HG03139 (cell line): ENCODE measurements around the gene AP3S2.
"Not testable (repeated sequence)": the region's sequence is repeated elsewhere in the genome, so short reads cannot be mapped to it uniquely, and the experiment has no call there.

ENCODE experiments used
- ATAC-seq: cut with Tn5 transposase; IDR thresholded peaks from one replicate; pipeline ENCODE4 v1.9.1; 2021; ENCODE audit not compliant: unreplicated experiment

The AP3S2 gene

DNA sequence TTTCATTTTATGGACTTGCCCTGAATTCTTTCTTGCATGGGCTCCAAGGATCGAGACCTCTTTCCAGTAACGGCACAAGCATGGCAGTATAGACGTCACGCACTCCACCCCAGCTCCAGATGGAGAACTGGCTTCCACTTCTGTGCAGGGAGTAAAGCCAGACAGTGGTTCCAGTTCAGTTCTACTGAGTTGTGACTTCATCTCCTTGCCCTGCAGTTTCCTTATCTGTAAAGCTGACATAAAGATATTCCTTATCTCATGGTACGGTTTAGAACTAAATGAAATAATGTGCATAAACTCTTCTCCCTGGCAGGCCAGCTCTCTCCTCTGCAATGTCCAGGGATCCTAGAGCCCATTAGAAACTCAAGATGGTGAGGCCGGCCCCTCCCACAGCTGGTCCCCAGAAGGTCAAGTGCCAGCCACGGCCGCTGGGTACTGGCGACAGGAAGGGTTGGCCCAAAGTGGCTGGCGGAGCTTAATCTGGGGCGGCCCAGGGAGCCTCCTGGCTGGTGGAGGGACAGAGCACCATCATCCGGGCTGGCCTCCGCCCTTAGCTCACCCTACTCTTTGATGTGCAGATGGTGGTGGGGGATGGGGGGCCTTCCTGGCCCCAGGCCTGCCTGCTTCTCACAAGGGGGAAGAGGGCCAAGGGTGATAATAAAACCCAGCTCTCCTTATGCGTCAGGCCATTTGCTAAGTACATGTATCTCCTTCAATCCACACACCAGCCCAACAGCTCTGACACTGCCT is 110.5 kb downstream of the AP3S2 start:
- no peak for ATAC-seq

DNA sequence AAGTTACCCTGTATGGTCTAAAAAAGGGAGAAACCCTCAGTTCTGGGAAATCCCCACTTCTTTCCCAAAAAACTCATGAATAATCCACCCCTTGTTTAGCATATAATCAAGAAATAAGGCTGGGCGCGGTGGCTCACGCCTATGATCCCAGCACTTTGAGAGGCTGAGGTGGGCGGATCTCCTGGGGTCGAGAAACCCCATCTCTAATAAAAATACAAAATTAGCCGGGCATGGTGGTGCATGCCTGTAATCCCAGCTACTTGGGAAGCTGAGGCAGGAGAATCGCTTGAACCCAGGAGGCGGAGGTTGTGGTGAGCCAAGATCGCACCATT is 111.2 kb downstream of the AP3S2 start:
- ATAC-seq, result not testable (repeated sequence)

DNA sequence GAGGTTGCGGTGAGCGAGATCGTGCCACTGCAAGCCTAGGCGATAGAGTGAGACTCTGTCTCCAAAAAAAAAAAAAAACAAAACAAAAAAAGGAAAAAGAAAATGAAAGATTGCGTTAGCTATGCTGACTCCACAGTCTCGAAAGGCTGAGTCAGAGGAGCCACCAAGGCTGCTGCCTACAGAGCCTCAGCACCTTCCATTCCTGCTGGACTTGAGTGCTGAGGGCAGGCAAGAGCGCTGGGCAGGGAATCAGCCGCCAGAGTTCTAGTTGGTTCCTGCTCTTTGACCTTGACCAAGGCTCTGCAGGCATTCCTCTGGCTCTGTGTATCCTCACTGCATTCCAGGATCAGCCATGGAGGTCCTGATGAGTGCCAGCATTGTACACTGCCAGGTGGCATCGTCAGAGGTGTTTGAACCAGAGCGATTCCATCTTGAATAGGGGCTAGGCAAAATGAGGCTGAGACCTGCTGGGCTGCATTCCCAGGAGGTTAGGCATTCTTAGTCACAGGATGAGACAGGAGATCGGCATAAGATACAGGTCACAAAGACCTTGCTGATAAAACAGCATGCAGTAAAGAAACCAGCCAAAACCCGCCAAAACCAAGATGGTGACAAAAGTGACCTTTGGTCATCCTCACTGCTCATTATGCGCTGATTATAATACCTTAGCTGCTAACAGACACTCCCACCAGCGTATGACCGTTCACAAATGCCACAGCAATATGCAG is 111.7 kb downstream of the AP3S2 start:
- no peak for ATAC-seq

DNA sequence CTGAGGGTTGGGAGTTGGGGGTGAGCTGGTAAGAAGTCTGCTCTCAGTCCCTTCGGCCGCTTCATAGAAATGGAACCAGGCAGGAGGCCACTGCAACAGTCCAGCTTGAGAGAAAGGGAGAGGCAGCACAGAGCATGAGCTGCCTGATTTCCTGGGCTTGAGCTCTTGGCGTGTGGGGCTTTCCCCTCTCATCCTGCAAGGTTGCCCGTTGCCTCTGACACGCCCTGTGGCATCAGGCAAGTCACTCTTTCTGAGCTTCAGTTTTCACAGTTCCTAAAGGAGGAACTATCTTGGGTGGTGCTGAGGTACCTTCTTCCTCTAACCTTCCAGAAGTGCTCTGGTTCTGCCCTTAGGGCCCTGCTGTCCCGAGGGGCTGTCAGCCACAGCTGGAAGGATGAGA is 112.7 kb downstream of the AP3S2 start:
- ATAC-seq, result no peak

DNA sequence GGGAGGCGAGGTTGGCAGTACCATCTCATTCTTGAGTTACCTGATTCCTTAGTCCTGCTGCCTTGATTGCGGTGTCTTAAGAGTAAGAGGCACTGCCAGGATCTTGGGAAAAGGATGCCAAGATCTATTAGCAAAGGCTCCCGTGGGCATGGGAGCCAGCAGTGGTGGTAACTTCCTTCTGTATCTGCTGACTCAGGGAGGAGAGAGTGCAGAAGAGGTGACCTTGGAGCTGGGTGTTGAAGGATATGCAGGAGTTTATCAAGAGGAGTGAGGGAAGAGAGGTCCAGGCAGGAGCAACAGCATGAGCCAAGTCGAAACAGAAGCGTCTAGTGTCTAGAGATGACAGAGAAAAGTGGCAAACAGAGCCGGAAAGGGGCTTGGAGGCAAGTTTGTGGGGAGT is 113.2 kb downstream of the AP3S2 start:
- no peak for ATAC-seq
